T-cell (primary cell): ENCODE measurements around the gene DICER1. TPM values are rescaled to one million over a fixed set of nuclear protein-coding genes. Genes with fewer than 3 reads are reported as not detected.

Source experiments
- ATAC-seq, 4 experiments: fragments of 200-7000 bp in 3 of 4; fragments of 150-1000 bp in 1 of 4; cut with Tn5 transposase; replicated peaks in 1 of 4; 1 replicate in 3 of 4; 2 replicates in 1 of 4; pipeline ENCODE4 v1.10.0; 2021; ENCODE audit warnings: moderate library complexity in 3 of 4, mild to moderate bottlenecking in 2 of 4, moderate number of reproducible peaks in 1 of 4
- CTCF ChIA-PET, 2 donors: fragments of 300-600 bp; sonication (Branson Sonifier 250); formaldehyde crosslinking; loops; one replicate each; lab custom pipeline; 2022; ENCODE audit warnings: antibody characterized with exemption in 2 of 2; lab: Charles Lee
- POLR2A ChIA-PET, 2 donors: fragments of 300-600 bp; sonication (Branson Sonifier 250); formaldehyde crosslinking; loops; one replicate each; lab custom pipeline; 2022; ENCODE audit warnings: antibody characterized with exemption in 2 of 2; lab: Charles Lee
- DNase-seq, 35 experiments: peaks; one replicate each; pipeline versions ENCODE4 v3.0.0 to v3.0.0-alpha.2; 2013 to 2023
- H3K27ac ChIP-seq: one replicate; pipeline ENCODE4 v1.5.1; 2013; ENCODE audit warnings: low read length
- H3K27me3 ChIP-seq, 2 experiments: replicated peaks in 1 of 2; 1 replicate in 1 of 2; 2 replicates in 1 of 2; pipeline versions ENCODE4 v1.6.1 to v1.7.0; 2013; ENCODE audit warnings: low read length in 1 of 2, mixed read lengths in 1 of 2; ENCODE audit not compliant: control insufficient read depth in 2 of 2, insufficient read depth in 2 of 2; ENCODE audit errors: extremely low read depth in 1 of 2
- H3K36me3 ChIP-seq, 2 donors: 1 replicate in 1 of 2; 2 replicates in 1 of 2; pipeline versions ENCODE4 v1.6.1 to v1.7.0; 2013; ENCODE audit warnings: low read length in 1 of 2; ENCODE audit not compliant: control insufficient read depth in 2 of 2, insufficient read depth in 1 of 2; ENCODE audit errors: extremely low read depth in 1 of 2
- H3K4me1 ChIP-seq, 2 experiments: 1 replicate in 1 of 2; 2 replicates in 1 of 2; pipeline versions ENCODE4 v1.6.1 to v1.7.0; 2013; ENCODE audit warnings: low read length in 2 of 2, mixed read lengths in 1 of 2; ENCODE audit not compliant: insufficient read depth in 2 of 2, control insufficient read depth in 1 of 2; ENCODE audit errors: extremely low read depth in 1 of 2
- H3K4me3 ChIP-seq, 2 donors: 1 replicate in 1 of 2; 2 replicates in 1 of 2; pipeline versions ENCODE4 v1.5.1 to v1.7.0; 2013; ENCODE audit warnings: mild to moderate bottlenecking in 2 of 2, low read length in 1 of 2, moderate library complexity in 1 of 2; ENCODE audit not compliant: control insufficient read depth in 1 of 2; ENCODE audit errors: extremely low read depth in 1 of 2
- H3K9me3 ChIP-seq: 2 replicates; pipeline ENCODE4 v1.7.0; 2013
- H3K27ac Mint-ChIP-seq, 2 donors: one replicate each; pipeline ENCODE4 v1.8.0; 2020 to 2021; ENCODE audit warnings: mild to moderate bottlenecking in 2 of 2, mixed read lengths in 2 of 2
- H3K27me3 Mint-ChIP-seq, 2 donors: one replicate each; pipeline ENCODE4 v1.8.0; 2021 to 2022; ENCODE audit warnings: mixed read lengths in 2 of 2
- H3K36me3 Mint-ChIP-seq: one replicate; pipeline ENCODE4 v1.8.0; 2021; ENCODE audit warnings: mixed read lengths
- H3K4me1 Mint-ChIP-seq, 3 donors: one replicate each; pipeline ENCODE4 v1.8.0; 2020 to 2022; ENCODE audit warnings: mixed read lengths in 3 of 3, mild to moderate bottlenecking in 1 of 3
- H3K4me3 Mint-ChIP-seq, 3 donors: one replicate each; pipeline ENCODE4 v1.8.0; 2020 to 2022; ENCODE audit warnings: mild to moderate bottlenecking in 3 of 3, mixed read lengths in 3 of 3, moderate library complexity in 3 of 3
- H3K9me3 Mint-ChIP-seq, 3 donors: one replicate each; pipeline ENCODE4 v1.8.0; 2020 to 2022; ENCODE audit warnings: mixed read lengths in 3 of 3
- WGBS: methylation state at CpG from one replicate; pipeline ENCODE4 v1.1.5; 2013; ENCODE audit warnings: missing lambda C conversion rate; ENCODE audit not compliant: insufficient coverage; 5-methylcytosine and 5-hydroxymethylcytosine counted together
- total RNA-seq, 35 experiments: library from RNA in 6 of 35; stranded (reverse) in 6 of 35; fragments of 120-200 nt in 1 of 35; gene quantifications; one replicate each; pipeline versions ENCODE4 v1.2.1 to v1.2.4 and lab custom pipeline; 2013 to 2026

DICER1 gene
- total RNA-seq, 5 donors from 2014 or later (not counting 1 experiment from before 2014, with no cell fraction given), result 40.1 to 62.8 (median 57.8) TPM

- H3K27ac ChIP-seq, result no peak overlapping the region
- no peaks in the 10 kb centered on the region for H3K4me1 ChIP-seq
- Mint-ChIP-seq H3K4me3 (no peak overlapping the region), H3K4me1 (no peaks in the 10 kb centered on the region), H3K9me3 (no peaks in the 10 kb centered on the region), H3K27ac (no peak overlapping the region), H3K36me3 (no peaks in the 10 kb centered on the region), H3K27me3 (peaks cover 16 to 31% of the 10 kb centered on the region in 2 donors)
- ATAC-seq, result no peak
- no peaks in the 10 kb centered on the region for H3K9me3 ChIP-seq
- ChIA-PET POLR2A (no interaction called here), CTCF (no interaction called here)
- WGBS, result 70% methylated on average over 4 of the region's 9 CpGs
- peaks cover 0 to 38% of the 10 kb centered on the region in 2 experiments for H3K27me3 ChIP-seq
- H3K4me3 ChIP-seq, result no peak overlapping the region
- DNase-seq, result no peak
- no peaks in the 10 kb centered on the region for H3K36me3 ChIP-seq
Measured at GRCh38 chr14:95040708-95041476, 116.4 kb downstream of the DICER1 start.

GRCh38 chr14:95039993-95040348 is 117.4 kb downstream of the DICER1 start:
- Mint-ChIP-seq H3K4me3 (no peak overlapping the region), H3K27ac (no peak overlapping the region), H3K4me1 (no peaks in the 10 kb centered on the region), H3K27me3 (peaks cover 20 to 30% of the 10 kb centered on the region in 2 donors), H3K9me3 (no peaks in the 10 kb centered on the region), H3K36me3 (no peaks in the 10 kb centered on the region)
- H3K27ac ChIP-seq, result no peak overlapping the region
- H3K9me3 ChIP-seq, result no peaks in the 10 kb centered on the region
- POLR2A ChIA-PET, result no interaction called here
- no peaks in the 10 kb centered on the region for H3K4me1 ChIP-seq
- H3K36me3 ChIP-seq, result no peaks in the 10 kb centered on the region
- peaks cover 0 to 38% of the 10 kb centered on the region in 2 experiments for H3K27me3 ChIP-seq
- CTCF ChIA-PET, result no interaction called here
- ATAC-seq, result no peak
- H3K4me3 ChIP-seq, result no peak overlapping the region
- no peak for DNase-seq
- WGBS, result 54% methylated on average over 3 of the region's 4 CpGs

- H3K27ac Mint-ChIP-seq, result no peak overlapping the region
- H3K27me3 ChIP-seq, result peaks cover 0 to 40% of the 10 kb centered on the region in 2 experiments
- no peaks in the 10 kb centered on the region for H3K4me1 ChIP-seq
- no peaks in the 10 kb centered on the region for H3K9me3 ChIP-seq
- H3K27me3 Mint-ChIP-seq, result peaks cover 23 to 32% of the 10 kb centered on the region in 2 donors
- no peaks in the 10 kb centered on the region for H3K9me3 Mint-ChIP-seq
- H3K36me3 Mint-ChIP-seq, result no peaks in the 10 kb centered on the region
- H3K4me3 Mint-ChIP-seq, result no peak overlapping the region
- H3K4me1 Mint-ChIP-seq, result no peaks in the 10 kb centered on the region
- no peaks in the 10 kb centered on the region for H3K36me3 ChIP-seq
- ATAC-seq, result no peak
- H3K27ac ChIP-seq, result no peak overlapping the region
- WGBS, result 74% methylated on average over 17 of the region's 17 CpGs
- ChIA-PET POLR2A (no interaction called here), CTCF (no interaction called here)
- no peak for DNase-seq
- H3K4me3 ChIP-seq, result no peak overlapping the region
Measured at GRCh38 chr14:95039259-95039992, 117.9 kb downstream of the DICER1 start.

- no peak overlapping the region for H3K27ac Mint-ChIP-seq
- Histone ChIP-seq H3K36me3 (no peaks in the 10 kb centered on the region), H3K4me1 (no peaks in the 10 kb centered on the region), H3K4me3 (no peak overlapping the region), H3K27ac (no peak overlapping the region), H3K27me3 (peaks cover 0 to 37% of the 10 kb centered on the region in 2 experiments), H3K9me3 (no peaks in the 10 kb centered on the region)
- peaks cover 0 to 2% (median 0%) of the 10 kb centered on the region in 3 donors for H3K9me3 Mint-ChIP-seq
- no peak for DNase-seq
- no peaks in the 10 kb centered on the region for H3K36me3 Mint-ChIP-seq
- H3K4me3 Mint-ChIP-seq, result no peak overlapping the region
- WGBS, result 51% methylated on average over 5 of the region's 9 CpGs
- ChIA-PET CTCF (no interaction called here), POLR2A (no interaction called here)
- no peaks in the 10 kb centered on the region for H3K4me1 Mint-ChIP-seq
- peaks cover 26 to 30% of the 10 kb centered on the region in 2 donors for H3K27me3 Mint-ChIP-seq
- no peak for ATAC-seq
Measured at GRCh38 chr14:95038521-95039250, 118.6 kb downstream of the DICER1 start.

GRCh38 chr14:95037273-95037672 is 120.1 kb downstream of the DICER1 start:
- peaks cover 22 to 23% of the 10 kb centered on the region in 2 donors for H3K27me3 Mint-ChIP-seq

More at GRCh38 chr14:95037273-95037672, 120.1 kb downstream of the DICER1 start:
- 85% methylated on average over 2 of the region's 2 CpGs for WGBS
- Mint-ChIP-seq H3K4me3 (no peak overlapping the region), H3K9me3 (peaks cover 0 to 5% (median 3%) of the 10 kb centered on the region in 3 donors), H3K27ac (no peak overlapping the region), H3K36me3 (no peaks in the 10 kb centered on the region), H3K4me1 (no peaks in the 10 kb centered on the region)
- H3K27me3 ChIP-seq, result peaks cover 0 to 34% of the 10 kb centered on the region in 2 experiments
- H3K36me3 ChIP-seq, result no peaks in the 10 kb centered on the region
- no peaks in the 10 kb centered on the region for H3K4me1 ChIP-seq
- ATAC-seq (no peak), DNase-seq (no peak)
- no peak overlapping the region for H3K27ac ChIP-seq
- no peak overlapping the region for H3K4me3 ChIP-seq
- POLR2A ChIA-PET, result no interaction called here
- CTCF ChIA-PET, result no interaction called here
- H3K9me3 ChIP-seq, result no peaks in the 10 kb centered on the region
